Chondrocyte (in vitro differentiated cells): ENCODE measurements around the gene RNF183. TPM values are rescaled to one million over a fixed set of nuclear protein-coding genes. Genes with fewer than 3 reads are reported as not detected.

Experiments
- DNase-seq: peaks from one replicate; pipeline ENCODE4 v3.0.0; 2021; ENCODE audit warnings: mixed read lengths, low spot score
- H3K27ac Mint-ChIP-seq: one replicate; pipeline ENCODE4 v1.8.0; 2021; ENCODE audit warnings: mild to moderate bottlenecking, moderate library complexity, mixed read lengths; ENCODE audit not compliant: unreplicated experiment
- H3K27me3 Mint-ChIP-seq: 2 replicates; pipeline ENCODE4 v1.8.0; 2021; ENCODE audit warnings: low read depth, mixed read lengths
- H3K36me3 Mint-ChIP-seq: 2 replicates; pipeline ENCODE4 v1.8.0; 2021; ENCODE audit warnings: low read depth, mixed read lengths
- H3K4me1 Mint-ChIP-seq: 2 replicates; pipeline ENCODE4 v1.8.0; 2021; ENCODE audit warnings: low read depth, mild to moderate bottlenecking, mixed read lengths
- H3K4me3 Mint-ChIP-seq: one replicate; pipeline ENCODE4 v1.8.0; 2021; ENCODE audit warnings: mild to moderate bottlenecking, moderate library complexity, mixed read lengths; ENCODE audit not compliant: unreplicated experiment
- H3K9me3 Mint-ChIP-seq: 2 replicates; pipeline ENCODE4 v1.8.0; 2021; ENCODE audit warnings: low read depth, mixed read lengths
- total RNA-seq: library from RNA; stranded (reverse); gene quantifications from 3 replicates; pipeline ENCODE4 v1.2.1, GENCODE V29; 2021
- TF ChIP-seq, protein P1 (sequence below): fragments of 200-600 bp; sonication (generic); IDR thresholded peaks from 2 replicates; pipeline ENCODE4 v1.5.0; 2021; ENCODE audit warnings: antibody characterized with exemption, mild to moderate bottlenecking, moderate library complexity

Gene RNF183
- total RNA-seq, 1 donor from 2014 or later, result not detected

DNA sequence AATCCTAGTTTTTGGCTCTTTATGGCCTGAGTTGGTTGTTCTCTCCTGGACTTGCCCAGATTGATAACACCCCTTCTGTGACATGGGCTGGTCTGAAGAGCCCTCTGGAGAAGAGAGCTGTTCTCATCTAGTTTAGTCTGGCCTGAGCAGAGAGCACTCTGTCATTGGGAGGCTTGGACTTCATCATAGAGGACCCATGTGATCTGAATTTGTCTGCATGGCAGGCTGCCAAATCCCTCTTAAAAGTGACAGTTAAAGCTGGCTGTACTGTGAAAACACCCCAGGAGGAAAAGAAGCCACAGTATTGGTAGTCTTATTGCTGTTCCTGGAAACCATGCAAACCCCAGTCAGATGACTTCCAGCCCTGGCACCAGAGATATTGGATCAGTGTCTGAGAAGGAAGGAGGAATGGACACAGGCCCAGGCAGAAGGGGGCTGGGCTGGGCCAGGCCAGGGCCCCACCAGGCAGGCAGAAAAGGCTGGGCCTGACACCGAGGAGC, 40.6 kb upstream of the RNF183 start:
- peak overlapping the region; percentile 92 for H3K27ac Mint-ChIP-seq
- H3K4me3 Mint-ChIP-seq, result no peak overlapping the region
- H3K36me3 Mint-ChIP-seq, result no peaks in the 10 kb centered on the region
- H3K4me1 Mint-ChIP-seq, result peaks cover 27% of the 10 kb centered on the region
- no peak for DNase-seq
- H3K9me3 Mint-ChIP-seq, result no peaks in the 10 kb centered on the region
- TF ChIP-seq, protein P1, sequence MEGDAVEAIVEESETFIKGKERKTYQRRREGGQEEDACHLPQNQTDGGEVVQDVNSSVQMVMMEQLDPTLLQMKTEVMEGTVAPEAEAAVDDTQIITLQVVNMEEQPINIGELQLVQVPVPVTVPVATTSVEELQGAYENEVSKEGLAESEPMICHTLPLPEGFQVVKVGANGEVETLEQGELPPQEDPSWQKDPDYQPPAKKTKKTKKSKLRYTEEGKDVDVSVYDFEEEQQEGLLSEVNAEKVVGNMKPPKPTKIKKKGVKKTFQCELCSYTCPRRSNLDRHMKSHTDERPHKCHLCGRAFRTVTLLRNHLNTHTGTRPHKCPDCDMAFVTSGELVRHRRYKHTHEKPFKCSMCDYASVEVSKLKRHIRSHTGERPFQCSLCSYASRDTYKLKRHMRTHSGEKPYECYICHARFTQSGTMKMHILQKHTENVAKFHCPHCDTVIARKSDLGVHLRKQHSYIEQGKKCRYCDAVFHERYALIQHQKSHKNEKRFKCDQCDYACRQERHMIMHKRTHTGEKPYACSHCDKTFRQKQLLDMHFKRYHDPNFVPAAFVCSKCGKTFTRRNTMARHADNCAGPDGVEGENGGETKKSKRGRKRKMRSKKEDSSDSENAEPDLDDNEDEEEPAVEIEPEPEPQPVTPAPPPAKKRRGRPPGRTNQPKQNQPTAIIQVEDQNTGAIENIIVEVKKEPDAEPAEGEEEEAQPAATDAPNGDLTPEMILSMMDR, result no peak
- H3K27me3 Mint-ChIP-seq, result peaks cover 2% of the 10 kb centered on the region

DNA sequence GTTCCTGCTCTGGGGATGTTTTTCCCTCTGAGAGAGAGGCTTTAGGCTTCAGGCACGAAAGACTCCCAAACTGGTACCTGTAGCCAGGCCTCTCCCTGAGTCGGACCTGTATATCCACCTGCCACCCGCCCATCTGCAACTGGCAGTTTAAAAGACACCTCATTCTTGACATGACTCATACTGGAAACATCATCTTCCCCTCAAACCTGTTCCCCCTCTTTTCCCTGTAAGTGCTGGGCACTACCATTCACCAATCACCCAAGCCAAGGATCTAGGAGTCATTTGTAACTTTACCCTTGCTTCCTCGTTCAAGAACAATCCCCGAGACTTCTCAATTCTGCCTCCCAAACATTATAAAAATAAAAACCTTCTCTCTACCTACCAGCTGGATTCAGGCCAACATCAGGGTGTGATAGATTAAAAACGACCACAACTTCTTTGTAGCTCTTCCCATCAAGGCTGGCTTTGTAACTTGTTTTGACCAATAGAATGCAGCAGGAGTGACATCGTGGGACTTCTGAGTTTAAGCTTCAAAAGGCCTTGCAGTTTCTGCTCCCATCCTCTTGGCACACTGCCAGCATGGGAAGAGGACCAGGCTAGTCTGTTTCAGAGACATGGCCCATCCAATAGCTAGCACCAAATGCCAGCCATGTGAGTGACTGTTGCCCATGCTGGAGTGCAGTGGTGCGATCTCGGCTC, 38.7 kb upstream of the RNF183 start:
- no peak overlapping the region for H3K4me3 Mint-ChIP-seq
- TF ChIP-seq, protein P1, result no peak
- no peak overlapping the region for H3K27ac Mint-ChIP-seq
- H3K27me3 Mint-ChIP-seq, result no peaks in the 10 kb centered on the region
- H3K4me1 Mint-ChIP-seq, result peaks cover 27% of the 10 kb centered on the region
- DNase-seq, result no peak
- no peaks in the 10 kb centered on the region for H3K36me3 Mint-ChIP-seq
- no peaks in the 10 kb centered on the region for H3K9me3 Mint-ChIP-seq

DNA sequence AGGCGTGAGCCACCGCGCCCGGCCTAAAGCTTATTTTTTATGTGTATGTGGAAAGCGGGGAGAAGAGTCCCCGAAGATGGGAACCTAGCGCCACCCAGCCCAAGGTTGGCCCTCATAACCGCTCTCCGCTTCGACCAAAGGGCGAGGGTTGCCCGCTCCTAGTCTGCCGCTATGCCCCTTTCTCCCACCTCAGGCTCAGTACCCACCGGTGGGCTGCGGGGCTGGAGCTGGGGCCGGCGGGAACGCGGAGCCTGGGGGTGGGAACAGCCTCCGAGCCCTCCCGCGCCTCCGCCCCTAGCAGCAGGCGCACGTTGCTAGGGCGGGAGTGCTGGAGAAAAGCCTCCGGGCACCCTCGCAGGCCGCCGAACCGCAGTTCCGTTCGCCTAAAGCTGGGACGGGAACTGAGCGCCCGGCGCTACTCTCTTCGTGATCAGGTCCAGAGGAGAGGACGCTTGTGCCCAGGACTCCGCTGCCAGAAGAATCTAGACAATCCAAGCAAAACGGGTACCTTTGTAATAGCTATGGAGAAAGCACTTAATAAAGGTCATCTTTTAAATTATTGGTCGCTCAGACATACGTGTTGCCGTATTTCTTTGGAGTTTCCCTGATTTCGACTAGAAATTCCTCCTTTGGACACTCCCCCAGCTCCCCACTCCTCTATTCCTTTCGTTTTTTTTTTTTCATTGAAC, 37.0 kb upstream of the RNF183 start, which contains the start of gene WDR31:
Gene WDR31, minus strand, starts transcription at position 265 of the 689 bp plus-strand sequence. CDS start 8,253 bp downstream, outside the sequence.
- Mint-ChIP-seq H3K27ac (peak within 1 kb of the TSS; percentile 88), H3K4me1 (peaks cover 27% of the 10 kb centered on the region), H3K4me3 (peak within 1 kb of the TSS; percentile 81), H3K9me3 (no peaks in the 10 kb centered on the region), H3K36me3 (no peaks in the 10 kb centered on the region), H3K27me3 (no peaks in the 10 kb centered on the region)
- TF ChIP-seq, protein P1, result peak; percentile 43
- peak; percentile 96 for DNase-seq

DNA sequence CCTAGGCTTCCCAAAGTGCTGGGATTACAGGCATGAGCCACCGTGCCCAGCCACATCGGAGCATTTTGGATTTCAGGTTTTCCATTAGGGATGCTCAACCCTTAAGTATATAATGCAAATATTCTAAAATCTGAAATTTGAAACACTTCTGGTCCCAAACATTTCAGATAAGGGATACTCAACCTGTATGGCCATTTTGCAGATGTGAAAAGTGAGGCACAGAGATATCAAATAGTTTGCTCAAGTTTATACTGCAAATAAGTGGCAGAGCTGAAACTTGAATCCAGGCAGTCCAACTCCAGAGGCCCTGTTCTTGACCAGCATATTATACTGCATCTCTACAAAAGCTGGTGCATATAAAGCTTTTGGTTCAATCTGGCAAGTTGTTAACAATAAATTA, 34.5 kb upstream of the RNF183 start:
- Mint-ChIP-seq H3K27me3 (no peaks in the 10 kb centered on the region), H3K4me1 (peaks cover 14% of the 10 kb centered on the region), H3K27ac (no peak overlapping the region), H3K9me3 (no peaks in the 10 kb centered on the region), H3K4me3 (no peak overlapping the region), H3K36me3 (no peaks in the 10 kb centered on the region)
- TF ChIP-seq, protein P1, result no peak
- DNase-seq, result no peak

DNA sequence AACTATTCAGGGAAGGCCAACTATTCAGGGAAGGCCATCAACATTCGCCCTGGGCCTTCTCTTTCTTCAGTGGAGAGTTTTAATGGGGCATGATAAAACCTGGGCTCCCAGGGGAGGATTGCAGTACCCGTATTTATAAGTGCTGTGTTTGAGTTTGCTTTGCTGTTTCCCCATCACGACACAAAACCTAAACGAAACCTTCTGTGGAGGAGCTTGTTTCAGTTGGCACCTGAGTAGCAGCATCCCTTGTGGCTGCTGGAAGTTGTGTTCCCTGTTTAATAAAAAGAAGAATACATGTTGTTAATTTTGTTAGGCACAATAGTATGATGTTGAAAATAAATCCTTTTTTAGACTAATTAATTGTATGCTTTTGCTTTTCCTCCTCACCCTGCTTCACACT, 28.6 kb upstream of the RNF183 start:
- Mint-ChIP-seq H3K27ac (no peak overlapping the region), H3K9me3 (no peaks in the 10 kb centered on the region), H3K4me3 (no peak overlapping the region), H3K27me3 (no peaks in the 10 kb centered on the region), H3K36me3 (peaks cover 1% of the 10 kb centered on the region), H3K4me1 (no peaks in the 10 kb centered on the region)
- no peak for DNase-seq
- TF ChIP-seq, protein P1, result no peak
